DMS153 treated with DMSO at 0.1 percent for 48 hours (cell line): ENCODE data around the gene DLG1.
"Not testable (repeated sequence)": the region's sequence is repeated elsewhere in the genome, so short reads cannot be mapped to it uniquely, and the experiment has no call there.

Experiments used
- DNase-seq: peaks from one replicate; lab custom pipeline; 2025; ENCODE audit not compliant: unreplicated experiment; lab: John Stamatoyannopoulos, UW

Gene DLG1

DNA sequence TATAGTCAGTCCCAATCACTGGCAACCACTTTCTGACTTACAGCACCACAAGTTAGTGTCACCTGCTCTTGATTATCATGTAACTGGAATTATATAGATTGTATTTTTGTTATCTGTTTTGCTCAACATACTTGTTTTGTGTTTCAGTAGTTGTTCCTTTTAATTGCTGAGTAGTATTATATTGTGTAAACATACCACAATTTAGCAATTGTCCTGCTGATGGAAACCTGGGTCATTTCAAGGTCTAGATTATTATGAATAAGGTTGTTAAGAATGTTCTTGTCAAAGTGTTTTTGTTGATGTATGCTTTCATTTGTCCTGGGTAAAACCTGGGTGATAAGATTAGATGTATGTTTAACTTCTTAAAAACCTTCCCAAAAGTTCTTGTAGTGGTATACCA, 186.7 kb downstream of the DLG1 start:
- no peak for DNase-seq

DNA sequence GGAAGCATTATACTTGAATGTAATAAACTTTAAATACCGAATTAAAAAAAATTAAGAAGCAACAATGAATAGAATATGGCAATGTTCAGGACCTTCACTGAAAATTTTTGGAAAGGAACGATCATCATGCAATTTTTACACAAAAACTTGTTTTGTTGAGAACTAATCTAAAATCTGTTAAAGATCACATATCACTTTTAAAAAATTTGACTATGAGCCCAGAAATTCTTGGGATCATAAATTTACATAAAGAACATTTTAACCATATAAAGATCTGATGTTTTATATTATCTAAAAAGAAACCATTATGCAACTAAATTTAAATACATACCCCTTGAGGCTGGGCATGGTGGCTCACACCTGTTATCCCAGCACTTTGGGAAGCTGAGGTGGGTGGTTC, 192.6 kb downstream of the DLG1 start:
- DNase-seq, result no peak

DNA sequence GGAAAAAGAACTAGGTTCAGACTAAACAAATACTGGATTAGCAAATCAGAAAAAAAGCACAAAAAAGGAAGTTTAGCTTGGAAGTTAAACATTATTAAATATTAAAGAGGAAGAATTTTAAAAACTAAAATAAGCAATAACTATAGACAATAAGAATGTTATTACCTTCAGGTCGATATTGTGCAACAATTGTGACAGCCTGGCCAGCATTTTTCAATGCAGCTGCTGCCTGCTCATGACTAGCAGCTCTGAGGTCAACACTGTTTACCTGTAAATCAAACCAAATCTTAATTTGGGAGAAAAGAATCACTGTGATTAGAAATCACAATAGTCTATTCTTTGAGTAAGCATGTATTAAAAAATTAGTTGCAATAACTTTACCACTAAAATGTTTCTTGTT, 193.7 kb downstream of the DLG1 start:
- no peak for DNase-seq

- DNase-seq, result no peak
These were observed 194.6 kb downstream of the DLG1 start for GRCh38 chr3:197103766-197104165.

GRCh38 chr3:197093871-197094270, 204.5 kb downstream of the DLG1 start:
- no peak for DNase-seq

- no peak for DNase-seq
These were observed 210.0 kb downstream of the DLG1 start for GRCh38 chr3:197088370-197088769.

DNA sequence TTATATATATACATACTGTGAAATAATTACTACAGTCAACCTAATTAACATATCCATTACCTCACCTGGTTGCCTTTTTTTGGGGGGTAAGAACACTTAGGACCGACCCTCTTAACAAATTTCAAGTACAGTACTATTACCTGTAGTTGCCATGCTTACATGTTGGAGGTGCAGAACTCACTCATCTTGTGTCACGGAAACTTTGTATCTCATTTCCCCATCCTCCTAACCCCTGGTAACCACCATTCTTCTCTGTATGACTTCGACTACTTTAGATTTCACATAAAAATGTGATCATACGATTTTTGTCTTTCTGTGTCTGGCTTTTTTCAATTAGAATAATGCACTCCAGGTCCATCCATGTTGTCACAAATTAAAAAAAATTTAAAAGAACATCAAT, 213.3 kb downstream of the DLG1 start:
- no peak for DNase-seq

DNA sequence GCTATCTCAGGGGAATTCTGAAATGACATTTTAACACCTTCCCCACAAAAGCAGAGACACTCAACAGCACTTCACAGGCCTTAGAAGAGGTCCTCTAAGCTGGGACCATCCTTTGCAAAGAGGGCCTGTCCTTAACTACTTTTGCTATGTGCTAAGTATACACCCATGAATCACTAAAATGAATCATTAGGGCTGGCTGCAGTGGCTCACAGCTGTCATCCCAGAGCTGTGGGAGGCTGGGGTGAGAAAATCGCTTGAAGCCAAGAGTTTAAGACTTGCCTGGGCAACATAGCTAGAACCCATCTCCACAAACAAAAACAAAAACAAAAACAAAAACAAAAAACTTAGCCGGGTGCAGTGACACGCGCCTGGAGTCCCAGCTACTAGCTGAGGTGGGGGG, 214.9 kb downstream of the DLG1 start:
- DNase-seq, result no peak

DNA sequence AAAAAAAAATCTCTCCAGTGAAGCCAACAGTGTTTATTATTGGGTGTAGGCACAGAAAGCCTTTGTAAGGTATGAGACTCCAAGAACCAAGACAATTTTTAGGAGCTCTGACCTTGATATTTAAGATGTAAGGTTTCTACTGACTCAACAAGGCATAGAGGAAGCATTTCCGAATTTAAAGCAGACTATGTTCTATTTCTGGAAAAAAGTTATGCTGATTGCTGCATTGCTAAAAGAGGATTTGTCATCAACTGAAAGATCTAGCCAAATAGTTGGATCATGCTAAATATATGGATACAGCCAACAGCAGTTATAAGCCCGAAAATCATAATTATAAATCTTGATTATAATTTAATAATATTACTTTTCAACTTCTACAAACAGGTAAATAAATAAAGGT, 215.5 kb downstream of the DLG1 start:
- DNase-seq, result no peak

DNA sequence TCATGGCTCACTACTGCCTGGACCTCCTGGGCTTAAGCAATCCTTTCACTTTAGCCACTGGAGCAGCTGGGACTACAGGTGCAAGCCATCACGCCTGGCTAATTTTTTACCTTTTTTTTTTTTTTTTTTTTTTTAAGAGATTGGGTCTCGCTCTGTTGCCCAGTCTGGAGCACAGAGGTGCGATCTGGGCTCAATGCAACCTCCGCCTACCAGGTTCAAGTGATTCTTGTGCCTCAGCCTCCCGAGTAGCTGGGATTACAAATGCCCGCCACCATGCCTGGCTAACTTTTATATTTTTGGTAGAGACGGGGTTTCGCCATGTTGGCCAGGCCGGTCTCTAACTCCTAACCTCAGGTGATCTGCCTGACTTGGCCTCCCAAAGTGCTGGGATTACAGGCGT, 218.1 kb downstream of the DLG1 start:
- DNase-seq, result no peak

GRCh38 chr3:197076415-197076814, 222.0 kb downstream of the DLG1 start:
- DNase-seq, result no peak

GRCh38 chr3:197068077-197068476, 230.3 kb downstream of the DLG1 start:
- no peak for DNase-seq

DNA sequence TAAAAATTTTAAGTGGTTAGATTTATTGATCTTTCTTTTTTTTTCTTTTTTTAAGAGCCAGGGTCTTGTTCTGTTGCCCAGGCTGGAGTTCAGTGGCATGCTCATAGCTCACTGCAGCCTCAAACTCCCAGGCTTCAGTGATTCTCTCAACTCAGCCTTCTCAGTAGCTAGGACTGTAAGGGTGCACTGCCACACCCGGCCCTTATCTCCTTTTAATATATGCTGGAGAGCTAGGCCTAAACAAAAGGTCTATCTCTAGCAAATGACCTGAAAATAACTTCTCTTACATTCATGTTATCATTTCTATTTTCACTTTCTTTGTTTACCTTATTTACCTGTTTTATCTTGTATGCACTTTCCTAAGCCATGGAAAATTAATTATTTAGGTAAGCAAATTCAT, 233.6 kb downstream of the DLG1 start:
- DNase-seq, result no peak

- no peak for DNase-seq
These were observed 236.0 kb downstream of the DLG1 start for GRCh38 chr3:197062446-197062845.

- DNase-seq, result not testable (repeated sequence)
These were observed 246.8 kb downstream of the DLG1 start for GRCh38 chr3:197051637-197052036.

DNA sequence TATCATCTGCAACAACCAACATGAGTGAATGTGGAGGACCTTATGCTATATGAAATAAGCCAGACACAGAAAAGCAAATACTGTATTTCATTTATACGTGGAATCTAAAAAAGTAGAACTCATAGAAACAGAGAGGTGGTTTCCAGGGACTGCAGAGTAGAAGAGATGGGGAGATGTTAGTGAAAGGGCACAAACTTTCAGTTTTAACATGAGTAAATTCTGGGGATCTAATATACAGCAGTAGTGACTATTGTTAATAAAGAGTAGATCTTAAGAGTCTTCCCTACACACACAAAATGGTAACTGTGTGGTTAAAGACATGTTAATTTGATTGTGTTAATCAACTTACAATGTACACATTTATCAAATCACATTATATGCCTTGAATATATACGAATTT, 247.9 kb downstream of the DLG1 start:
- no peak for DNase-seq

DNA sequence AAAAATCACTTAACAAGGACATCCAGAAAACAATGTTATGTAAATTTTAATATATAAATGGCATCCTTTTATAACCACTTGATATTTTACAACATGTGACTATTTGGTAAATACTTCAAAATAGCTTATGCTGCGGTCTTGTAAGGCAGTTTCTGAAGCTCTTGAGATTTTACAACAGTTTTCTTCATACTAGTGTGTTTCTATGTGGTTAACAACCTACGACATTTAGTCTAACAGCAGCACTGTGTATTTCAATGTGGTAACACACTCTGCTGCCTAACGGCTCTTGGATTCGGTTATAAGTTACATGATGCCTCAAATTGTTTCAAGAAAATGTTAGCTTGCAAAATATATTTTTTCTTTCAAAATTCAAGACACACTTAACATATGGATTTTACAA, 255.9 kb downstream of the DLG1 start:
- DNase-seq, result no peak

DNA sequence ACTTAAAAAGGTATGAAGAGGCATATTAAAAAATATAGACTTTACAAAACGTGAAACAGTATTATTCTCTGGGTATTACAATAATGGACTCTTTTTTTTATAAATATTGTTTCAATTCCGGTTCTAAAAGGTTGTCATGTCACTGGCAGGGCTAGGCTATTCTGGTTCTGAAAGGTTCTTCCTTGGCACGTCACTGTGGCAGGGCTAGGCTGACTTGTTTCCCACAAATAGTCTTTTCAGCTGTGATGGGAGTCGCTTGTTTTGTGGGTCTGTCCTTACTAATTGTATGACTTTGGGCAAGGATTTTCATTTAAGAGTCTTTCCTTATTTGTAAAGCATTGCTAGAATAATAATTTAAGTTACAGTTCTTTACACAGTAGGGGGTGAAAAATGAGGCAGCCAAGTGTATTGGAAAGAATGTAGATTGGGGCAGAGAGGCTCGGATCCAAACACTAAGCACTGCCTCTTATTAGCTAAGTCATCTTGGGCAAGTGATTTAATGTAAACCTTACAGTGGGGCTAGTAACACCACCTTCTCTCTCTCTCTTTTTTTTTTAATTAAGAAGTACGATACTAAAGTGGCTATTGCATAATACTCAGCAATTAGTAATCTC, 256.4 kb downstream of the DLG1 start:
- DNase-seq, result no peak

- no peak for DNase-seq
These were observed 257.8 kb downstream of the DLG1 start for GRCh38 chr3:197040658-197041057.

DNA sequence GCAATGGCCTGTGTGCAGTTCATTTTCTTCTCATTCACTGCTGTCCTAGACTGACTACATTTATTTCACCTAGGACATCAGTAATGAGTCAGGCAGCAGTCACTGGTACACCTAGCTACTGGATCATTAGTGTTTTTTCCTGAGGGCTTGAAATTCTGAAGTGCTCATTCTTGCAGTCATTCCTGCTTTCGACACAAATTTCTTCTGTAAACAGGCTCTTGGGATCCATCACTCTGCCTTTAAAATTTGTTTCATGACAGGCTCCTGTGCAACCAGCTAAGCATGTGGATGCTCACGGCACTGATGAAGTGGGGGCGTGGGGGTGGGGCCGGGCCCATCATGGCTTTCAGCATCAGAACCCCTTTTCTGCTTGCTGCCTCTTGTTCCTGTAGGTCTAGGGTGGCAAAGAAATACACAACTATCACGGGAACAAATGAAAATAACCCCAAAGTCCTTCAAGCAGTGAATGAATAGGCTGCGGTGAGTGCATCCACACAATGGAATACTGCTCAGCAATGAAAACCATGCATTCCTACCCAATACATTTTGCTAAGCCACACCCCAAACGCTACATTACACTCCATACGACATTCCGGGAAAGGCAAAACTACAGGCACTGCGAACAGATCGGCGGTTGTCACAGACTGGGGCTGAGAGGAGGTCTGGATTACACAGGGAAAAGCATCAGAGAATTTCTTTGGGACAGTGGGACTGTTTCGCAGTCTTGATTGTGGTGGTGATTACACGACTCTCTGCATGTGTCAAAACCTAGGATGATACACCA, 259.5 kb downstream of the DLG1 start:
- no peak for DNase-seq

DNA sequence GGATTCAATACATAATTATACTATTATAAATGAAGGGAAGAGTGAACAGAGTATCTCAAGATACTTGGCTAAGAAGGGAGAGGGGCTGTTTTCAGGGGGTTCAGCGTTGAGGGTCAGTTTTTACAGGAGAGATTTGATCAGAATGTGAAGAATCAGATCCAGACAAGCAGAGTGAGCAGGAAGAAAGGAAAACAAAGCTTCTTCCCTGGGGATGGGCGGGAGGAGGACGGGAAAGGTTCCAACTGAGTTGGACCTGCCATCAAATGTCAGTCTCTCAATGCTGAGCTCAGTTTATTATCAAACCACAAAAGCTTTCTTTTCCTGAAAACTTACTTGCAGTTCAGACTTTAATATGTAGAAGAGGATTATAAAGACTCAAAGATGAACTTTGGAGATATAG, 262.8 kb downstream of the DLG1 start:
- DNase-seq, result no peak

DNA sequence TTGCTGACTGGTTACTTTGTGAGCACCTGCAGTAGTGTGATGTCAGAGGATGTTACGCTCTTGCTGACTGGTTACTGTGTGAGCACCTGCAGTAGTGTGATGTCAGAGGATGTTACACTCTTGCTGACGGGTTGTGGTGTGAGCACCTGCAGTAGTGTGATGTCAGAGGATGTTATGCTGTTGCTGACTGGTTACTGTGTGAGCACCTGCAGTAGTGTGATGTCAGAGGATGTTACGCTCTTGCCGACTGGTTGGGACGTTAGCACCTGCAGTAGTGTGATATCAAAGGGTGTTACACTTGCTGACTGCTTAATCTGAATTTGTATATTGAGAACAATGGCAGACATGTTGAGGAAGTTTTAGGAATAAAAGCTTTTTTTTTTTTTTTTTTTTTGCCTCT, 263.6 kb downstream of the DLG1 start:
- DNase-seq, result not testable (repeated sequence)

GRCh38 chr3:197033764-197034163, 264.6 kb downstream of the DLG1 start:
- not testable (repeated sequence) for DNase-seq
